Panc1 (cell line): ENCODE results near the gene ADARB2. TPM values are rescaled to one million over a fixed set of nuclear protein-coding genes. Genes with fewer than 3 reads are reported as not detected.

Source experiments
- ATAC-seq: fragments of 200-7000 bp; cut with Tn5 transposase; 2 replicates; pipeline ENCODE4 v1.9.1; 2020; ENCODE audit warnings: mild to moderate bottlenecking, moderate library complexity
- BruUV-seq: library from RNA; stranded (reverse); fragments of 400-500 nt; replicated peaks from 2 replicates; lab custom pipeline; 2021; lab: Mats Ljungman, UMichigan
- CTCF ChIA-PET: fragments of 300-600 bp; sonication (Branson Sonifier 250); formaldehyde crosslinking; loops from one replicate; lab custom pipeline; 2022; ENCODE audit warnings: antibody characterized with exemption; lab: Charles Lee
- POLR2A ChIA-PET: fragments of 300-600 bp; sonication (Branson Sonifier 250); formaldehyde crosslinking; loops from one replicate; lab custom pipeline; 2022; ENCODE audit warnings: antibody characterized with exemption; lab: Charles Lee
- DNase-seq: peaks from one replicate; pipeline ENCODE4 v3.0.0-alpha.2; 2010; ENCODE audit warnings: low read depth, low spot score
- H3K27ac ChIP-seq: 2 replicates; pipeline ENCODE4 v1.5.1; 2011; ENCODE audit warnings: mild to moderate bottlenecking, low read length, inconsistent platforms
- H3K27me3 ChIP-seq: fragments of 200-500 bp; sonication (Bioruptor generic); 2 replicates; pipeline ENCODE4 v1.6.0; 2014; ENCODE audit warnings: low read length, inconsistent platforms; ENCODE audit not compliant: control insufficient read depth, insufficient read depth
- H3K36me3 ChIP-seq: fragments of 200-500 bp; sonication (Bioruptor generic); 2 replicates; pipeline ENCODE4 v1.5.1; 2014; ENCODE audit warnings: inconsistent platforms, mild to moderate bottlenecking, low read length, moderate library complexity; ENCODE audit not compliant: control insufficient read depth, insufficient read depth
- H3K4me1 ChIP-seq: 2 replicates; pipeline ENCODE4 v1.5.1; 2011; ENCODE audit warnings: inconsistent platforms, mild to moderate bottlenecking, low read length, moderate library complexity; ENCODE audit not compliant: control insufficient read depth, insufficient read depth
- H3K4me3 ChIP-seq, 2 experiments: 2 replicates each; pipeline ENCODE4 v1.5.1; 2011 to 2012; ENCODE audit warnings: low read depth in 2 of 2, low read length in 2 of 2, mild to moderate bottlenecking in 2 of 2, inconsistent platforms in 1 of 2, moderate library complexity in 1 of 2
- H3K9me3 ChIP-seq: fragments of 200-500 bp; sonication (Bioruptor generic); 2 replicates; pipeline ENCODE4 v1.5.1; 2014; ENCODE audit warnings: low read depth, mild to moderate bottlenecking, inconsistent platforms, low read length, moderate library complexity; ENCODE audit not compliant: control insufficient read depth, insufficient read depth
- CTCF ChIP-seq: fragments of 450-650 bp; IDR thresholded peaks from 2 replicates; pipeline ENCODE4 v1.5.1; 2017; ENCODE audit warnings: mild to moderate bottlenecking
- POLR2AphosphoS5 ChIP-seq: IDR thresholded peaks from 2 replicates; pipeline ENCODE4 v1.6.1; 2012; ENCODE audit warnings: mild to moderate bottlenecking, low read depth, low read length, moderate library complexity
- SIN3A ChIP-seq: IDR thresholded peaks from 2 replicates; pipeline ENCODE4 v1.6.1; 2012; ENCODE audit warnings: low read depth, mild to moderate bottlenecking, low read length, moderate library complexity, borderline replicate concordance; ENCODE audit not compliant: insufficient read depth
- TCF7L2 ChIP-seq: IDR thresholded peaks from 2 replicates; pipeline ENCODE4 v1.6.1; 2011; ENCODE audit warnings: mild to moderate bottlenecking, low read depth, low read length, inconsistent platforms
- in situ Hi-C: cut with HindIII; loops from 2 replicates; pipeline ENCODE4 v1.10.0; 2016; ENCODE audit warnings: low sequenced_read_pairs, low pct_unique_long_range_greater_than_20kb
- intact Hi-C: fragments of 100-400 bp; cut with micrococcal nuclease; formaldehyde crosslinking; loops from one replicate; pipeline ENCODE4 v1.10.0; 2022; ENCODE audit not compliant: unreplicated experiment
- total RNA-seq: library from RNA; stranded (reverse); gene quantifications from one replicate; pipeline ENCODE4 v1.2.1, GENCODE V29; 2021; ENCODE audit not compliant: unreplicated experiment
- TF ChIP-seq, protein P1 (sequence below), 2 experiments: IDR thresholded peaks; 2 replicates each; pipeline ENCODE4 v1.6.1; 2011 to 2012; ENCODE audit warnings: low read depth in 2 of 2, control low read depth in 1 of 2, low read length in 1 of 2, mild to moderate bottlenecking in 1 of 2, moderate library complexity in 1 of 2; ENCODE audit not compliant: insufficient read depth in 1 of 2

ADARB2 gene
- total RNA-seq, 1 experiment from 2014 or later: 0.31 TPM

DNA sequence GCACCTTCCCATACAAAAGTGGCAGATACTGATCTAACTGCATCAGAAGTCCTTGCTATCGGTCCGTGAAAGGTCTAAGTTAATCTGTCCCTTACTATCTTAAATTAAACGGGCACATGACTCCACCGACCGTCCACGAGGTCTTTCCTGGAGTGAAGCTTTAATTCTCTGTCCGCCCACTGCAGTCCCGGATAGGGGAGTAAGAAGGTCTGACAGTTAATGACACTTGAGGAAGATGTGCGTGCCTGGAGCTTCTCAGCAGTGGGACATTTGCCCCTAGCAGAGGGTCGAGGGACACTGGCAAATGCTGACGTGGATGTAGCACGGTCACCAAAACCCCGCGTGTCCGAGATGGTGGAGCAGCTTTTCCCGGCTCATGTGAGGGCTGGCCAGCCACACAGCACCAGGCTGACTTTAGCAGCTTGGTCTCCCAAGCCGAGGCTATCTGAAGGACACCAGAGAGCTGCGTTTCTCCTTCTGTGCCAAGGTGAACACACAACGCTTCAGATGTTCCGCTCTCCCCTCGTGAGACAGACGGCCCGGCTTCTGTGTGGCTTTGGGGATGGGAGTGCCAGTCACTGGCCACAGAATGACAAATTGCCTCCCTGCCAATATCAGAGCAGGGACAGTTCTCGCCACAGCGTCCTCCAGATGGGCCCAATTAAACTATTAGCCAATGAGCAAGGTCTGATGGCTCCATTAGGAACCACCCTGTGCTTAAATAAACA, 86.6 kb downstream of the ADARB2 start:
- DNase-seq: no peak
- CTCF ChIA-PET: no interaction called here
- intact Hi-C loops: no loop called here
- H3K27me3 ChIP-seq: no peaks in the 10 kb centered on the region
- no peak for ATAC-seq
- POLR2A ChIA-PET: no interaction called here
- no peak overlapping the region for H3K4me3 ChIP-seq
- H3K4me1 ChIP-seq: no peaks in the 10 kb centered on the region
- no peak overlapping the region for H3K27ac ChIP-seq
- TF ChIP-seq, protein P1, sequence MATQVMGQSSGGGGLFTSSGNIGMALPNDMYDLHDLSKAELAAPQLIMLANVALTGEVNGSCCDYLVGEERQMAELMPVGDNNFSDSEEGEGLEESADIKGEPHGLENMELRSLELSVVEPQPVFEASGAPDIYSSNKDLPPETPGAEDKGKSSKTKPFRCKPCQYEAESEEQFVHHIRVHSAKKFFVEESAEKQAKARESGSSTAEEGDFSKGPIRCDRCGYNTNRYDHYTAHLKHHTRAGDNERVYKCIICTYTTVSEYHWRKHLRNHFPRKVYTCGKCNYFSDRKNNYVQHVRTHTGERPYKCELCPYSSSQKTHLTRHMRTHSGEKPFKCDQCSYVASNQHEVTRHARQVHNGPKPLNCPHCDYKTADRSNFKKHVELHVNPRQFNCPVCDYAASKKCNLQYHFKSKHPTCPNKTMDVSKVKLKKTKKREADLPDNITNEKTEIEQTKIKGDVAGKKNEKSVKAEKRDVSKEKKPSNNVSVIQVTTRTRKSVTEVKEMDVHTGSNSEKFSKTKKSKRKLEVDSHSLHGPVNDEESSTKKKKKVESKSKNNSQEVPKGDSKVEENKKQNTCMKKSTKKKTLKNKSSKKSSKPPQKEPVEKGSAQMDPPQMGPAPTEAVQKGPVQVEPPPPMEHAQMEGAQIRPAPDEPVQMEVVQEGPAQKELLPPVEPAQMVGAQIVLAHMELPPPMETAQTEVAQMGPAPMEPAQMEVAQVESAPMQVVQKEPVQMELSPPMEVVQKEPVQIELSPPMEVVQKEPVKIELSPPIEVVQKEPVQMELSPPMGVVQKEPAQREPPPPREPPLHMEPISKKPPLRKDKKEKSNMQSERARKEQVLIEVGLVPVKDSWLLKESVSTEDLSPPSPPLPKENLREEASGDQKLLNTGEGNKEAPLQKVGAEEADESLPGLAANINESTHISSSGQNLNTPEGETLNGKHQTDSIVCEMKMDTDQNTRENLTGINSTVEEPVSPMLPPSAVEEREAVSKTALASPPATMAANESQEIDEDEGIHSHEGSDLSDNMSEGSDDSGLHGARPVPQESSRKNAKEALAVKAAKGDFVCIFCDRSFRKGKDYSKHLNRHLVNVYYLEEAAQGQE (IDR thresholded peaks at IDR 0.05; ENCODE audit: insufficient read depth in 1 of 2, low read depth in 2 of 2, low read length in 1 of 2): no peak
- no peak for TF ChIP-seq TCF7L2
- no peak for TF ChIP-seq CTCF
- TF ChIP-seq SIN3A: no peak
- TF ChIP-seq POLR2AphosphoS5: no peak
- H3K36me3 ChIP-seq: no peaks in the 10 kb centered on the region
- in situ Hi-C loops: no loop called here
- BruUV-seq: no TSS peak
- H3K9me3 ChIP-seq: no peaks in the 10 kb centered on the region

GRCh38 chr10:1648648-1649047, 88.7 kb downstream of the ADARB2 start:
- Histone ChIP-seq H3K4me1 (no peaks in the 10 kb centered on the region), H3K9me3 (no peaks in the 10 kb centered on the region), H3K27ac (no peak overlapping the region), H3K36me3 (no peaks in the 10 kb centered on the region), H3K27me3 (no peaks in the 10 kb centered on the region), H3K4me3 (no peak overlapping the region)
- ATAC-seq (no peak), DNase-seq (no peak)
- POLR2A ChIA-PET: interaction anchor here (0.6 kb wide), 1 partner anchor 1524 kb away, joined by 6 read pairs; the partner anchor contains the start of gene PITRM1
- intact Hi-C loops: no loop called here
- BruUV-seq: no TSS peak
- CTCF ChIA-PET: no interaction called here
- in situ Hi-C loops: no loop called here
- TF ChIP-seq POLR2AphosphoS5 (no peak), TCF7L2 (no peak), SIN3A (no peak), CTCF (no peak)
- TF ChIP-seq, protein P1 (IDR thresholded peaks at IDR 0.05; ENCODE audit: insufficient read depth in 1 of 2, low read depth in 2 of 2, low read length in 1 of 2): no peak
